CD4-positive, alpha-beta T cell treated with Interferon alpha-2 for 1 hour (primary cell): ENCODE results near the gene LRIG3.

ENCODE experiments used
- DNase-seq, 2 donors: peaks; one replicate each; pipeline ENCODE4 v3.0.0-alpha.2; 2020 to 2022

The LRIG3 gene

DNA sequence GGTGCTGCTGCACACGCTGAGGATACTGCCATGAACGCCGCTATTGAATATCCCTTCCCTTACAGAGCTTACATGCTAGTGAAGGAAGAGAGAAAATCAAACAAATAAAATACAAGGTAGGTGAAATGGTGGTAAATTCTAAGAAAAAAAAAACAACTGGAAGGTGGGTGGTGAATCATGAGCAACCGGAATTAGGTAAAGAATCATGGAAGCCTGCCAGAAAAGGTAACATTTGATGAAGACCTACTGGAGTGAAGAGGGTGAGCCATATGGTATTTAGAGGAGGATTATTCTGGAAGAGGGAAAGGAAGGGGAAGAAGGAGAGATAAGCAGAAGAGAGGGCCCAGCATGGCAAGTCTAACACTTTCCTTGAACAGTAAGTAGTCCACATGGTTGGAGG lies 76.1 kb downstream of the LRIG3 start:
- DNase-seq = no peak

DNA sequence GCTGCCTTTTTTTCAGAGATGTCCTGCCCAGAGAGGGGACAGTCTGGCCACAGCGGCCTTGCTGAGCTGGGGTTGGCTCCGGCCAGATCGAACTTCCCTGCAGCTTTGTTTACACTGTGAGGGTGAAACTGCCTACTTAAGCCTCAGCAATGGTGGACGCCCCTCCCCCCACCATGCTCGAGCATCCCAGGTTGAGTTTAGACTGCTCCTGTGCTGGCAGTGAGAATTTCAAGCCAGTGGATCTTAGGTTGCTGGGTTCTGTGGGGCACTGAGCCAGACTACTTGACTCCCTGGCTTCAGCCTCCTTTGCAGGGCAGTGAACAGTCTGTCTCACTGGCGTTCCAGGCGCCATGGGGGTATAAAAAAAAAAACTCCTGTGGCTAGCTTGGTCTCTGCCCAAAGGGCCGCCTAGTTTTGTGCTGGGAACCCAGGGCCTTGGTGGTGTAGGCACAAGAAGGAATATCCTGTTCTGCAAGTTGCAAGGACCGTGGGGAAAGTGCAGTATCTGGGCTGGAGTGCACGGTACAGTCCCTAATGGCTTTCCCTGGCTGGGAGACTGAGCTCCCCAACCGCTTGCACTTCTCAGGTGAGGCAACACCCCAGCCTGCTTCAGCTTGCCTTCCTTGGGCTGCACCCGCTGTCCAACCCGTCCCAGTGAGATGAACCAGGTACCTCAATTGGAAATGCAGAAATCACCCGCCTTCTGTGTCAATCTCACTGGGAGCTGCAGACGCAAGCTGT lies 79.1 kb downstream of the LRIG3 start:
- no peak for DNase-seq

DNA sequence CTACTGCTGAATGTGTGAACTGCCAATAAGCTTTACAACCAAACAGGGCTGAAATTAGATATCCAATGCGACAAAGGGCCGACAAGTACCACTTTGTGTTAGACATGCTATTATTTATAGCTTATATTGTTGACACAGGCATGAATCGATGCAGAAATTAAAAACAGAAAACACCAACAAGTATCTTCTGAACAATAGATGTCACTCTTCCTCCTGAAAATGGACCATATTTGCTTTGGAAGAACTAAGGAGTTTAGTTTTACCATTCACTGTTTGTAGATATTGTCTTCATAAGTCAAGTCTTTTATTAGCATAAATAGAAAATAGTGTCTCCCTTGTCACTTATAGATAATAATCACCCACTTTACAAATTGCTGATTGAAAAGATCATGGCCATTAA lies 86.5 kb downstream of the LRIG3 start:
- DNase-seq = no peak

DNA sequence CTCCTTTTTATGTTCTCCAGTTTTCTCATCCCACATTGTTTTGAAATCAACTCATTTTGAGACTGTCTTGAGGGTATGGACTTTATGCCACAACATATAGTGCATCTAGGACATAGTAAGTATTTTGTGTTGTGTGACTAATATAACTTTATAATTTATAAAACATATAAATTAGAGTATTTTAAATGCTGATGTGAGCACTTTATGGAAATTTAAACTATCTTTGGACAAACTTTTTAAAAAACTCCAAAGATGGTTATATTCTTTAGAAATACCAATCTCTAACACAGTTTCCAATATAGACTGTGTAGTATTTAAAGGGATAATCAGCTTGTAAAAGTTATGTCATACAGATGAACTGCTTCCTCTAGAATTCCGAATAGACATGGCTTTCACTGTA lies 87.4 kb downstream of the LRIG3 start:
- no peak for DNase-seq
